Effector memory CD4-positive, alpha-beta T cell (primary cell): ENCODE measurements around the gene TSPAN15.

Experiments
- DNase-seq, 3 donors: peaks; one replicate each; pipeline ENCODE4 v3.0.0-alpha.2; 2020
- H3K27ac ChIP-seq: 2 replicates; pipeline ENCODE4 v1.7.0; 2013; ENCODE audit warnings: mild to moderate bottlenecking, low read length, moderate library complexity; ENCODE audit not compliant: insufficient read depth, poor library complexity, severe bottlenecking
- H3K27me3 ChIP-seq: replicated peaks from 2 replicates; pipeline ENCODE4 v1.7.0; 2013; ENCODE audit warnings: mild to moderate bottlenecking, low read length; ENCODE audit not compliant: insufficient read depth, control insufficient read depth, poor library complexity, severe bottlenecking
- H3K36me3 ChIP-seq: 2 replicates; pipeline ENCODE4 v1.7.0; 2013; ENCODE audit warnings: mild to moderate bottlenecking, low read length, moderate library complexity; ENCODE audit not compliant: control insufficient read depth, insufficient read depth
- H3K4me1 ChIP-seq: 2 replicates; pipeline ENCODE4 v1.7.0; 2013; ENCODE audit warnings: low read length, mild to moderate bottlenecking; ENCODE audit not compliant: control insufficient read depth, insufficient read depth, poor library complexity, severe bottlenecking
- H3K4me3 ChIP-seq: 2 replicates; pipeline ENCODE4 v1.7.0; 2013; ENCODE audit warnings: low read length, low read depth, mild to moderate bottlenecking; ENCODE audit not compliant: insufficient read depth, poor library complexity, severe bottlenecking
- H3K9me3 ChIP-seq: 2 replicates; pipeline ENCODE4 v1.7.0; 2013; ENCODE audit warnings: mild to moderate bottlenecking, low read length, moderate library complexity; ENCODE audit not compliant: control insufficient read depth

TSPAN15 gene

DNA sequence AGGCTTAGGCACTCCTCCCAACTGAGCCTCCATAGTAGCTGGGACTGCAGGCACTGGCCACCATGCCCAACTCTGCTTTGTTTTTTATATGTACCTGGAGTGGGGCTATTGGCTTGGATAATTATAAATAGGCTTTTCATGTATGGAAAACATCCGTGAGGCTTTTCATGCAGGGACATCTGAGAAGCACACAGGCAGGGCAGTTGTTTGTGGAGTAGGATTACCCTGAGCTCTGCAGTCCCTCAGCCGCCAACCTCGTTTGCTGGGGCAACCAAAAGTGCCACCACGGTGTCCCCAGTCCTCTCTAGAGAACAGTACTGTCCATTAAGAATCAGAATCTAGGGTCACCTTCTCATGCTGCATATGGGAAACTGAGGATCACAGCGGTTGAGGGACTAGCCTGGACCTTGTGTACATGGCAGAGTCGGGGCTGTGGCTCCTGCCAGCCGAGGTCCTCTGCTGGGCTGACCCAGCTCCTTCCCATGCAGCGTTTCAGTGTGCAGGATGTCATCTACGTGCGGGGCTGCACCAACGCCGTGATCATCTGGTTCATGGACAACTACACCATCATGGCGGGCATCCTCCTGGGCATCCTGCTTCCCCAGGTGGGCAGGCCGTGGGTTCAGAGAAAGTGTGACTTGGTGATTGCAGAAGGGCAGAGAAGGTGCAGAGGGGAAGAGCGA, 54.5 kb downstream of the TSPAN15 start:
- H3K36me3 ChIP-seq: no peaks in the 10 kb centered on the region
- peaks cover 8% of the 10 kb centered on the region for H3K4me1 ChIP-seq
- no peaks in the 10 kb centered on the region for H3K27me3 ChIP-seq
- no peak for DNase-seq
- H3K4me3 ChIP-seq: no peak overlapping the region
- no peak overlapping the region for H3K27ac ChIP-seq
- no peaks in the 10 kb centered on the region for H3K9me3 ChIP-seq

- no peak for DNase-seq
Measured at GRCh38 chr10:69506487-69506833, 55.2 kb downstream of the TSPAN15 start.

DNA sequence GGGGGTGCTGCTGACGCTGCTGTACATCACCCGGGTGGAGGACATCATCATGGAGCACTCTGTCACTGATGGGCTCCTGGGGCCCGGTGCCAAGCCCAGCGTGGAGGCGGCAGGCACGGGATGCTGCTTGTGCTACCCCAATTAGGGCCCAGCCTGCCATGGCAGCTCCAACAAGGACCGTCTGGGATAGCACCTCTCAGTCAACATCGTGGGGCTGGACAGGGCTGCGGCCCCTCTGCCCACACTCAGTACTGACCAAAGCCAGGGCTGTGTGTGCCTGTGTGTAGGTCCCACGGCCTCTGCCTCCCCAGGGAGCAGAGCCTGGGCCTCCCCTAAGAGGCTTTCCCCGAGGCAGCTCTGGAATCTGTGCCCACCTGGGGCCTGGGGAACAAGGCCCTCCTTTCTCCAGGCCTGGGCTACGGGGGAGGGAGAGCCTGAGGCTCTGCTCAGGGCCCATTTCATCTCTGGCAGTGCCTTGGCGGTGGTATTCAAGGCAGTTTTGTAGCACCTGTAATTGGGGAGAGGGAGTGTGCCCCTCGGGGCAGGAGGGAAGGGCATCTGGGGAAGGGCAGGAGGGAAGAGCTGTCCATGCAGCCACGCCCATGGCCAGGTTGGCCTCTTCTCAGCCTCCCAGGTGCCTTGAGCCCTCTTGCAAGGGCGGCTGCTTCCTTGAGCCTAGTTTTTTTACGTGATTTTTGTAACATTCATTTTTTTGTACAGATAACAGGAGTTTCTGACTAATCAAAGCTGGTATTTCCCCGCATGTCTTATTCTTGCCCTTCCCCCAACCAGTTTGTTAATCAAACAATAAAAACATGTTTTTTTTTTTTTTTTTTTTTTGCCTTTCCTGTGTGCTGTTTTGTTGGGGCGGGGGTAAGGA, 55.8 kb downstream of the TSPAN15 start:
- H3K27me3 ChIP-seq: no peaks in the 10 kb centered on the region
- no peak overlapping the region for H3K4me3 ChIP-seq
- DNase-seq: peak in 1 of 3 donors; percentile 3
- H3K36me3 ChIP-seq: no peaks in the 10 kb centered on the region
- H3K9me3 ChIP-seq: no peaks in the 10 kb centered on the region
- peaks cover 8% of the 10 kb centered on the region for H3K4me1 ChIP-seq
- H3K27ac ChIP-seq: peak overlapping the region; percentile 50

More at GRCh38 chr10:69506487-69506833, 55.2 kb downstream of the TSPAN15 start:
- Histone ChIP-seq H3K36me3 (no peaks in the 10 kb centered on the region), H3K4me3 (no peak overlapping the region), H3K9me3 (no peaks in the 10 kb centered on the region), H3K4me1 (peaks cover 8% of the 10 kb centered on the region), H3K27ac (peak overlapping the region; percentile 50), H3K27me3 (no peaks in the 10 kb centered on the region)

DNA sequence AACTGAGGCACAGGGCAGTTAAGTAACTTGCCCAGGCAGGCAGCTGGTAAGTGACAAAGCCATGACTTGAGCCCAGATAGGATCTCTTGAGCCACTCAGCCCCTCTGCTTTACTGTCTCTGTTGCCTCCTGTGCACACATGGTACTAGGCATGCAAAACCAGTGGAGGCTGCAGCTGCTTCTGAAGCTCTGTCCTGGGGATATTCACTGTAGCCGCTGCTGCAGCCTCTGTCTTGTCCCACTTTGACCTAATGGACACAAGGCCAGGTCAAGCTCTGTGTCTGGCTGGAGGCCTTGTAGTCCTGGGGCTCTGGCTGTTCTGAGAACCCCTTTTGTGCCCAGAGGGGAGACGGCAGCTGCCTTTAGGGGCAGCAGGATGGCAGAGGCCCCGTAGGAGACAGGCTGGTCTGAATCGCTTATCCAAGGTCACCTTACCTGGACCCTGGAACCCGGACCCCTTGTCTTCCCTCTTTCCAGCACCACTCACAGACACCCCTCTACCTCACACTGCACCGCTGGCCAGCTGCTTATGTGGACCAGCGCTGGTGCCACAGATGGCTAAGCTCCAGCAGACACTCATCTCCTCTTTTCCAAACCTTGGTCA, 57.6 kb downstream of the TSPAN15 start:
- Histone ChIP-seq H3K27me3 (no peaks in the 10 kb centered on the region), H3K27ac (no peak overlapping the region), H3K4me1 (peaks cover 8% of the 10 kb centered on the region), H3K4me3 (no peak overlapping the region), H3K9me3 (no peaks in the 10 kb centered on the region), H3K36me3 (no peaks in the 10 kb centered on the region)
- no peak for DNase-seq

DNA sequence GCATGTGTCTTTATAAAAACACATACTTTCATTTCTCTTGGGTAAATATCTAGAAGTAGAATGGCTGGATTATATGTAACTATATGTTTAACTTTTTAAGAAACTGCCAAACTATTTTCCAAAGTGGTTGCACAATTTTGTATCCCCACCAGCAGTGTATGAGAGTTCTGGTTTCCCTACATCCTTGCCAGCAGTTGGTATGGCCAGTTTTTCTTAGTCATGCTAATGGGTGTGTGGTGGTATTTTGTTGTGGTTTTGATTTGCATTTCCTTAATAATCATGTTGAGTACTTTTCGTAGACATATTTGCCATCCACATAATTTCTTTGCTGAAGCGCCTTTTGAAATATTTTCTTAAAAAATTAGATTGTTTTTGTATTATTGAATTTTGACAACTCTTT, 61.6 kb downstream of the TSPAN15 start:
- H3K27me3 ChIP-seq: no peaks in the 10 kb centered on the region
- H3K36me3 ChIP-seq: no peaks in the 10 kb centered on the region
- H3K27ac ChIP-seq: no peak overlapping the region
- H3K4me3 ChIP-seq: no peak overlapping the region
- H3K9me3 ChIP-seq: no peaks in the 10 kb centered on the region
- H3K4me1 ChIP-seq: no peaks in the 10 kb centered on the region
- DNase-seq: no peak

- DNase-seq: no peak
- no peaks in the 10 kb centered on the region for H3K36me3 ChIP-seq
- no peak overlapping the region for H3K4me3 ChIP-seq
- no peak overlapping the region for H3K27ac ChIP-seq
- no peaks in the 10 kb centered on the region for H3K4me1 ChIP-seq
- H3K9me3 ChIP-seq: no peaks in the 10 kb centered on the region
- H3K27me3 ChIP-seq: no peaks in the 10 kb centered on the region
Measured at GRCh38 chr10:69513617-69514016, 62.4 kb downstream of the TSPAN15 start.

- no peaks in the 10 kb centered on the region for H3K27me3 ChIP-seq
- H3K36me3 ChIP-seq: no peaks in the 10 kb centered on the region
- H3K4me3 ChIP-seq: no peak overlapping the region
- H3K4me1 ChIP-seq: no peaks in the 10 kb centered on the region
- DNase-seq: peak; percentile 51 to 65 (median 54)
- H3K27ac ChIP-seq: no peak overlapping the region
- no peaks in the 10 kb centered on the region for H3K9me3 ChIP-seq
Measured at GRCh38 chr10:69515699-69516259, 64.5 kb downstream of the TSPAN15 start.

DNA sequence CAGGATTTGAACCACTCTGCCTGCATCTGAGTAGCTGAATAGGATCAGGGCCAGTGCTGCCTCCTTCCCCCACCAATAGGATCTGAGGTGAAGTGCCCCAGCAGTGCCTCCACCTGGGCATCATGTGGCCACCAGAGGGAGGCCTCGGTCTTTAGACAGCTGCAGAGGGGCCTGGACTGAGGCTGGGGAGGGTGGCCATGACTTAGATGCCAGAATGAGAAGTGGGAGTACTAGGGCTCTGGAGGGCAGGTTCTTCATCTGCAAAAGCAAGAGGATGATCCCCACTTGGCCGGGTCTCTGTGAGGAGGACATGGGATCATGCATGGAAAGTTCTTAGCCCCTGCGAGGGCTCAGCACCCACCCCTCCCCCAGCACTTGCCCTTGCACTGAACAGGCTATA, 65.1 kb downstream of the TSPAN15 start:
- no peaks in the 10 kb centered on the region for H3K36me3 ChIP-seq
- no peaks in the 10 kb centered on the region for H3K27me3 ChIP-seq
- H3K9me3 ChIP-seq: no peaks in the 10 kb centered on the region
- no peak overlapping the region for H3K27ac ChIP-seq
- no peak overlapping the region for H3K4me3 ChIP-seq
- no peak for DNase-seq
- no peaks in the 10 kb centered on the region for H3K4me1 ChIP-seq

DNA sequence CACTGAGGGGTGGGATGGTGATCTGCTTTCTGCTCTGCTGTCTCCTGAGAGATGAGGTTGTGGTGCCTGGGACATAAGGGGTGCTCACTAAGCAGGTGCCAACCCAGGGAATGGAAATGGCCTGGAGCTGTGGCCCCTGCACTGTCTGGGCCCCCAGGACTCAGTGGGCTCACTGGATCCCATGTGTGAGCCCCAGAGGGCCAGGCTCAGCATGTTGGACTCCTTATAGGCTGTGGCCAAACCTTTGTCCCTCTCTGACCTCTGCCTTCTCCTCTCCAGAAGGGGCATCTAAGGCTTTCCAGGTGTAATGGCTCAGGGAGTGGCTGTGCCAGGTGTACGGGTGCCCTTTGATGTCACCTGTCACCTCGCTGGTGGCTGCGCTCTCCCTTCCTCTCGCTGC, 65.5 kb downstream of the TSPAN15 start:
- Histone ChIP-seq H3K27me3 (no peaks in the 10 kb centered on the region), H3K27ac (no peak overlapping the region), H3K4me1 (no peaks in the 10 kb centered on the region), H3K9me3 (no peaks in the 10 kb centered on the region), H3K36me3 (no peaks in the 10 kb centered on the region), H3K4me3 (no peak overlapping the region)
- no peak for DNase-seq
